HG03139 (cell line): ENCODE measurements around the gene SUGCT.
"Not testable (repeated sequence)": the region's sequence is repeated elsewhere in the genome, so short reads cannot be mapped to it uniquely, and the experiment has no call there.

Experiments
- ATAC-seq: cut with Tn5 transposase; IDR thresholded peaks from one replicate; pipeline ENCODE4 v1.9.1; 2021; ENCODE audit not compliant: unreplicated experiment

Gene SUGCT

DNA sequence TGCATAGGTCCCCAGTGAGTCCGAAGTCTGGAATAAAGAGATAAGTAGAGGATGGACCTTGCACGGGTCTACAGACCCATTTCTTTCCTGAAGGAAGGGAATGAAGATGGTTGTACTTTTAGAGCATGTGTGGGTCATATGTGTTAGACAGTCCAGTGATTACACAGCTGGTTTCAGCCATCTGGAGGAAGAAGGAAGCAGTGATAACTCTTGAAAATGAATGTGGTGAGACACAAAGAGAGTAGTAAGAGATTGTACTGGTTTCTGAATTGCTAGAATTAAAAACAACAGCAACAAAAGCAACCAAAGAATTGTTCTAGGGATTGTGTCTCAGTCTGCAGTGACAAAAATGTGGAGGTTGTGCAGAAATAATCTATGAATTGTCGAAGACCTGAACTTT lies 258.9 kb downstream of the SUGCT start:
- no peak for ATAC-seq

DNA sequence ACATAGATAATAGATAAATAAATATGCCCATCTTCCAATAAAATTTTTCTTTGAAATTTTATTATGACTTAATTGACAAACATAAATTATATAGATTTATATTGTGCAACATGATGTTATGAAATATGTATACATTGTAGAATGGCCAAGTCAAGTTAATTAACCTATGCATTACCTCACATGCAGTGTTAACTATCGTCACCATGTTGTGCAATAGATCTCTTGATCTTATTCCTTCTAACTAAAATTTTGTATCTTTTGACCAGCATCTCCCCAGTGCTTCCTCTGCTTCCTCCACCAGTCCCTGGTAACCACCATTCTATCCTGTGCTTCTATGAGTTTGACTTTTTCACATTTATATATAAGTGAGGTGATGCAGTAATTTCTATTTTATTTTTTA lies 259.6 kb downstream of the SUGCT start:
- no peak for ATAC-seq

DNA sequence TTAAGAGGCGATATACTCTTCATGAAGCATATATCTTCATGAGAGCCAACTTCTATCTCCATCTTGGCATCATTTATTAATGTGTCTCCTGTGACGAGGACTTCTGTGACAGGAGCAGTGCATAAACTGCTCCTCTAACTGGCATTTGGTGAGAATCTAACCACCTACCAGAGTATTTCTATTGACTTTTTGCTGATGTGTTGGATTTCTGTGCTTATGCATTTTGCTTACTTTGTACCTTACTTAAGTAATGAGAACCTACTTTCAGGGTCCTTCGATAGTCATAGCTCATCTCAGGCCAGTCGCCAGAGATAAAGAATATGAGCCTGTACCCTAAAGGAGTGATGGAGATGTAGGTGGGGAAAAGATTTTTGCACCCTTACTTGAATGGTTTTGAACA lies 265.7 kb downstream of the SUGCT start:
- ATAC-seq, result no peak

DNA sequence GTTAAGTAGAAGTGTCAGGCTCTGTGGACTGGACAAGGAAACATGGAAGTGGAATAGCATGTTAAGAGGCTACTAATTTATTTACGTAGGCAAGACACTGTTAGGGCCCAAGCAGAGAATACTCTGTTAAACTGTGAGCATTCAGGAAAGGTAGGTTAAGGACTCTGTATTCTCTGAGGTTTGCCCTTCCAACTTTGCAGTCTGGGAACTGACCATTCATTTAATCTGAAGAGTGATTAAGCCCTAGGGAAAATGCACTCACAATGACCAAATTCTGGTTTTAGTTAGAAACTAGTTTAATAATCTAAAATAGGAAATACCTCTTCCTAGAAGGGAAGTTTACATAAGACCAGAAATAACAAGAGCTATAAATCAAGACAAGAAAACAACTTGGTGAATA lies 266.6 kb downstream of the SUGCT start:
- ATAC-seq, result no peak

DNA sequence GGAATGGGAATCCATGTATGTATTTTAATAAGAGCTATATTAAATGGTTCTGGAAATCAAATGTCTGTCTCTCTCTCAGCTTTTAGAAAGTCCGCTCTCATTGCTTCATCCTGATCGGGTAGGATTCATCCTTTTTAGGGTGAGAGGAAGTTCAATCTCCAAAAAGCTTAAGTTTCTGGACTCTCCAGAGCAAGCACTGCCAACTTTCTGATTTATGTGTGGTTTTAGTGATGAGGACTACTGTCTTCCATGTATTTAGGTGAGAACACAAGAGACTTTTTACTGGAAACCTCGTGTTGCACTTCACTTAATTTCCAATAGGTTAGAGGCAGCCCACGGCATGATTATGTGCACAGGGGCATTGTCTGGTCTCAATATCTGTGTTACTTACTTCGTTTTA lies 267.9 kb downstream of the SUGCT start:
- no peak for ATAC-seq

DNA sequence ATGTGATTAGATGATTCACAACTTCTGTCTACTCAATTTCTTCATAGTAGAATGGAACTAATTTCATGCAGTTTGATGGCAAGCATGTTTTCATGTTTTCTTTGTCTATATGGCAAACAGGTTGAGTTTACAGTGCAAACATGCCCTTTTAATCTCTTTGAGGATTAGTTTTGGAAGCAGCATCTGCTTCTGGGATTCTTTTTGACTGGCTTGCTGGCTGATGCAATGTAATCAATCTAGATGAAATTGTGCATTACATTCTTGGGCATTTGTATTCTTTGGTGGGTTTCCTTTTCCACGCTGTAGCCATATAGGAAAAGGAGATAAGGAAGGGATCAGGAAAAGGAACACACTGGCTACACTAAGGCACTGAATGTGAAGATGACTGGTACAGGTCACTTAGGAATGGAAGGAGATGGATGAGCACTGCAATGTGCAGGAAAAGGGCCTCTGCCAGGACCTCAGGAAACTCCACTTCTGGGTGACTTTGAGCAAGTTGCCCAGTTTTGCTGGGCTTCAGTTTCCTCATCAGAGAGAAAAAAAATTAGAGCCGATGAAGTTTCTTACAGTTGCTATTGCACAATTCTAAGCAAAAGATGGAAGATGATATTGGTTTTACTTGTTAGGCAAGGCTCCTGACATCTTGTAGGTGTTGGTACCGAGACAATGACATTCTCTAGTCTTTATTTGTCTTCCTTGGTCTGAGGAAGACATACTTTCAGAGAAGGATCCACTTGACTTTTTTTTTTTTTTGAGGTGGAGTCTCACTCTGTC lies 269.1 kb downstream of the SUGCT start:
- no peak for ATAC-seq

DNA sequence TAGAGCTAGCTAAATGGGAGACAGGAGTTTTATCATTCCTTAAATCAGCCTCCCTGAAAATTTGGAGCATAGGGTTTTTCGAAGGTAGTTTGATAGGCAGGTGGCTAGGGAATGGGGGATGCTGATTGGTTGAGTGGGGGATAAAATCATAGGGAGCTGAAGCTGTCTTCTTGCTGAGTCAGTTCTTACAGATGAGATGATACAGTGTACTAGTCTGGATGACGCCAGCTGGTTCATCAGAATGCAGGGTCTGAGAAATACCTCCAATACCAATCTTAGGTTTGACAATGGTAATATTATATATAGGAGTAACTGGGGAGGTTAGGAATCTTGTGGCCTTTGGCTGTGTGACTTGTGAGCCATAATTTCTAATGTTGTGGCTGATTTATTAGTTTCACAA lies 271.2 kb downstream of the SUGCT start:
- no peak for ATAC-seq

DNA sequence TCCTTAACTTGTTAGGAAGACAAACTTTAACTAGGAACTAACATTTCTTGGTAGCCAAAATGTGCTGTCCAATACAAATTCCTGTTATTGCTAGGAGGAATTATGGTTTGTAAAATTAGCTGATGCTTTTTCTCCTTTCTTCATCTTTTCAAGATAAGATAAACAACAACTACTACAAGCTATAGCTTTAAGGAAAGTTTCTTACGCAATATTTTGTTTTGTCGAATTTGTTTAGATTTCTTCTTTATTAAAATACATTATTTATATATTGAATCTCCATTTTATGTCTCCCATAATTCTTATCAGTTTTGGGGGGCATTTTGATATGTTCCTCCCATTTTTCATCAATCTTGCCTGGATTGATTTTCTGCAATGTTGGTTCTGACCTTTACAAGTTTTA lies 277.5 kb downstream of the SUGCT start:
- ATAC-seq, result no peak

DNA sequence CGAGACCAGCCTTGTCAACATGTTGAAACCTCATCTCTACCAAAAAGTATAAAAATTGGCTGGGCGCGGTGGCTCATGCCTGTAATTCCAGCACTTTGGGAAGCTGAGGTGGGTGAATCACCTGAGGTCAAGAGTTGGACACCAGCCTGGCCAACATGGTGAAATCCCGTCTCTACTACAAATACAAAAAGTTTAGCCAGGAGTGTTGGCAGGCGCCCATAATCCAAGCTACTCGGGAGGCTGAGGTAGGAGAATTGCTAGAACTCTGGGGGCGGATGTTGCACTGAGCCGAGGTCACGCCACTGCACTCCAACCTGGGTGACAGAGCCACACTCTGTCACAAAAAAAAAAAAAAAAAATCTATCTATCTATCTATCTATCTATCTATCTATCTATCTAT lies 279.9 kb downstream of the SUGCT start:
- ATAC-seq, result not testable (repeated sequence)

DNA sequence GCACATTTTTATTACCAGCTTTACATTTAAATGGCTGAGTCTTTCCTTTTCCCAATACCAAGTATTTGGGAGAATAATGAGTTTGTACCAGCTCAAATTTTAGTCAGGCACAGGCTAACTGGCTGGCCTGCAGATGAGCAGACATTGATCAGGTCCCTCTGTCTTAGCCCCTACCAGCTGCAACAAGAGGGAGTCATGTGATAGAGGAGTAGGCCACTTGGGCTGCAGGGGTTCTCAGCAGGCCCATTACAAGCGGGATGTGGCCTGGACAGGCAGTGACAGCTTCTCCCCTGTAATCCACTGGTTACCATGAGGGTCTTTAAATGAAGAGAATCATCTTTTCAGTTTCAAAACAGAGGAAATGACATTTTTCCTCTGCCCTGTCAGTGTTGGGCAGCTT lies 283.6 kb downstream of the SUGCT start:
- no peak for ATAC-seq

DNA sequence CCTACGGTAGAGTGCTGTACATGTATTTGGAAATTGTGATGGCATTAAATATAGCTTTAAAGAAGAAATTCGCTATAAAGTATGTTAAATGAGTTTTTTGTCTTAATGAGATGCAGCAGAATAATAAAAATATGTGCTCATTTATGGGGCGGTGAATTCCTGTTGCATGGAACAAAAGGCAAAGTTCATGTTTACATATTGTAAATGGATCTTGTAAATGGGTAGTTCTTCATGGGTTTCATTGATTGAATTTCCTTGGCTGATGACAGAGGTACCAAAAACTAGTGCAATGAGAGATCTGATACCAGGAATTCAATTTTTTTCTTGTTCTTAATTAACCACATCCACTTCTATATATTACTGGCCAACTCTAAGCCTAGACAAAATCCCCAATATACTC lies 284.2 kb downstream of the SUGCT start:
- ATAC-seq, result no peak

DNA sequence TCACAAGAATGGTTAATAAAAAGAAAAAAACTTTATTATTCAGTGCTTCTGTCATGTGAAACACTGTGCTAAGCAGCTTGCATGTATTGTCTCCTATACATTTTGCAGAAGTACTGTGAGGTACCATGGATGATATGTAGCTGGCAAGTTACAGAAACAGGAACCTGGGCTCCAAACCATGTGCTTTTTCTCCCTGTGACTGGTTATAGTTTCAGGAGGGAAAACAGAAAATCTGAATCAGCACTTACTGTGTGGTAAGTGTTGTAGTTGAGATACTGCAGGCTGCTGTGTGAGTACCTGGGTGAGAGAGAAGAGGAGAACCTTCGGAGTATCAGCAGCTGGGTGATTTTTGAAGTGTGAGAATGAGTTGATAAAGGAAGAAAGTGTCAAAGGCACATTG lies 285.0 kb downstream of the SUGCT start:
- no peak for ATAC-seq

DNA sequence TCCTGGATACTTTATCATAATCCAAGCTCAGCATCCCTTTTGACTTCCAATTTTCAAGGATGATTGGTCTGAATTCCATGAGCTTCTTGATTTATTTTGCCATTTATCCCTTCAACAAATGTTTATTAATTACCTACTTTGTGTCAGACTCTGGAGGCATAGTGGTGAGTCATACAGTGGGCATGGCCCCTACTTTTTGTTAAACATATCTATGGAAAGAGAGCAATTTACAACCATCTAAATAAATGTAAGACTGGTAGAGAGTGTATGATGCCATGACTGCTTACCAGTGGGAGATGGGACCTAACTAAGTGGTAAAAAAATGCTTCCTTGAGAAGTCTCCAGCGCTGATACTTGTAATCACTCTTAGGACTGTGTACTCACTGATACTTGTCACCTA lies 286.6 kb downstream of the SUGCT start:
- ATAC-seq, result no peak

DNA sequence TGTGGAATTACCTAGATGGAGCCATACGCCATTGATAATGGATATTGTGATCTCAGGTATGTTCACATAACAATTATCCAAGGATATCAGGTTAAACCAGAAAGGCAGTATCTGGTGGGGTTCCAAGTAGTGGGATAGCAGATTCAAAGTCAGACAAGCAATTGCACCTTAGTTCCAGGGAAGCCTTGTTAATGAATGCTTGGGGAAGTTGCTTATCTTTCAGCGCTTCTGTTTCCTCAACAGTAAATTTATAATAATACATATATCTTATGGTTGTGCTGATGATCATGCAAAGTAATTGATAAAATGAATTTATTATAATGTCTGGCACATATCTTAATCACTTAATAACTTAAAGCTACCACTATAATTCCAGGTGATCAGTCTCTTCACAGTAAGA lies 290.9 kb downstream of the SUGCT start:
- ATAC-seq, result no peak

DNA sequence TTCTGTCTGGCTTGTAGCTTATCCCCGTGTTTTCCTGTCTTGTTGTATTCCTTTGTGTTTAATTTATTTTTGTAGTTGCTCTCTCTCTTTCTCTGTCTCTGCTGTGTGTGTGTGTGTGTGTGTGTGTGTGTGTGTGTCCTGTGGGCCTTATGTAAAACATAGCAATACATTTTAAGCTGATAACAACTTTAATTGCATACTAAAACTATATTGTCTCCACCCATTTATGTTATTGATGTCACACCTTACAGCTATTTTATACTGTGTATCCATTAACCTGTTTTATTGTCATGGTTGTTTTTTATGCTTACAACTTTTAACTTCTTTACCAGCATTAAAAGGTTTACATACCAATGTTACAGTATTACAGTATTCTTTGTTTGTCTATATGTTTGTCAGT lies 293.6 kb downstream of the SUGCT start:
- ATAC-seq, result no peak

DNA sequence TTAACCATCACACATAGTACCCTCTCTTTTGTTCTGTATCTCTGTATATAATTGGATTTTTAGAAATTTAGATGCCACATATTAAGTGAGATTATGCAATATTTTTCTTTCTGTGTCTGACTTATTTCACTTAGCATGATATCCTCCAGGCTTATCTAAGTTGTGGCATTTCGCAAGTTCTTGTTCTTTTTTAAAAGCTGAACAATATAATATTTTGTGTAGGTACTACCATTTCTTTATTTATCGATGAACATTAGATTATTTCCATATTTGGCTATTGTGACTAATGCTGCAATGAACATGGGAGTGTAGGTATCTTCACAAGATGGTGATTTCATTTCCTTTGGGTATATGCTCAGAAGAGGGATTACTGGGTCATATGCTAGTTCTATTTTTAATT lies 295.0 kb downstream of the SUGCT start:
- ATAC-seq, result no peak

DNA sequence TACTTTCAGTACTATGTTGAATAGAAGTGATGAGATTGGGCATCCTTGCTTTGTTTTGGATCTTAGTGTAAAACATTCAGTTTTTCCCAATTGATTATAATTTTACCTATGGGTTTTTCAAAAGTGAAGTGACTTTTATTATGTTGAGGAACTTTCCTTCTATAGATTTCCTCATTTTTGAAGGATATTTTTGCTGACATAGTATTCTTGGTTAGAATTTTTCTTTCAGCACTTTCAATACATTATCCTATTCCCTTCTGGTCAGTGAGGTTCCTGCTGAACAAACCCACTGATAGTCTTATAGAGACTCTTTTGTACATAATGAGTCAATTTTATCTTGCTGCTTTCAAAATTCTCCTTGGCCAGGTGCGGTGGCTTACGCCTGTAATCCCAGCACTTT lies 297.2 kb downstream of the SUGCT start:
- ATAC-seq, result no peak

DNA sequence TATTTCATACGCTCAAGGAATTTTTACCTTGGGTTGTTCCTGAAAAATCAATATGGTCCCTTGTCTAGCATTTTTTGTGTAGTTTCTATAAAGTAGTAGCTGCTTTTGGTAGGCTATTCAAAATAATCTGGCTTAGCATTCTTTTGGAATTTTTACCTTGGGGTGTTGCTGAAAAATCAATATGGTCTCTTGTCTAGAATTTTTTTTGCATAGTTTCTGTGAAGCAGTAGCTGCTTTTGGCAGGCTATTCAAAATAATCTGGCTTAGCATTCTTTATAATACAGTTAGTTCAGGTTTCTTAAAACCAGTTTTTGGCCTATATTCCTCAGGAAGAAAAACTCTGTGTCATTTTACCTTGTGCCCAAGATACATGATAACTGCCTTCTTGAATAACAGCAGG lies 301.9 kb downstream of the SUGCT start:
- ATAC-seq, result no peak

DNA sequence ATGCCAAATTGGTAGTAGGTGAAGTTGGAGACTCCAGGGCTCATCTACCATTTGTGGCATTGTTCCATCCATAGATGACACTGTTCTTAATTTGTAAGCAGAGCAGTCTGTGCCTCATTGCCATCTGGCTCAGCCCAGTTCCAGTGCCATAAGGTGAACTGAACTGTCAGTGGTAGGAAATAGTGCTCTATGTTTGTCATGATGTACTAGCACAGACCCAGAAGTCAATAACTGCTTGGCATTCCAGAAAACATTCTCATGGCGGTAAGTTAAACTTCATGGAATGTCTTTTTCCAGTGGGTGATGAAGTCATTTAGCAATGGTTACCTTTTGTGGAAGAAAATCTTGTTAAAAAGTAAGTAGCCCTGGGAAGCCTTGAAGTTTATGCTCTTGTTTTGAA lies 302.7 kb downstream of the SUGCT start:
- no peak for ATAC-seq

DNA sequence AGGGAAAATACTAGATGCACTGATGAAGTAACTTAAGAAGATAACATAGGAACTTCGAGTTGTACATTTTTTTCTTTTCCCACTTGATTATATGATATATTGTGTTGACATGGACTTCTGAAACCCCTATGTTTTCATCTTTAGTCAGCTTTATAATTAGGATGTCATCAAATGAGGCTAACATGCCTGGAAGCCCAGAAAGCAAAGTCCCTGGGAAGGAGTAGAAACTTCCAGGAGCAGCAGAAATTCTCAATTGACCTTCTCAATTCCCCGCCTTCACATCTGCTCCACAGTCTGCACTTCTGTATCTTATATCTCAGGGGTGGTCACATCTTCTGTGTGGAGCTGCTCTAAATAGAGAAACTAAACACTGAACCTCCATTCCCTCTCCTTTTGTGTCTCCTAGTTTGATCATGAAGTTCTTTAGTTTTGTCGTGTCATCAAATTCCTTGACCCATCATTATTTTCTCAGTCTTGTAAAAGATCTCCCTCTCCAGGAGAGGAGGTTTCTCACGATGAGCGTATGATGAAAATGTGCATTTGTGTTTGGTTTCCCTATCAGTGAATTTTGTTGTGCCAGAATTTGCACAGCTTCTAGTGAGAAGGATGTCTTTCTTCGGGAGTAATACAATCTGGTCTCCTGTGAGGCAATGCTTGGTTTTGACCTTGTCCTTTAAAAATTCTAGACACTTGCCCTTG lies 303.3 kb downstream of the SUGCT start:
- no peak for ATAC-seq

DNA sequence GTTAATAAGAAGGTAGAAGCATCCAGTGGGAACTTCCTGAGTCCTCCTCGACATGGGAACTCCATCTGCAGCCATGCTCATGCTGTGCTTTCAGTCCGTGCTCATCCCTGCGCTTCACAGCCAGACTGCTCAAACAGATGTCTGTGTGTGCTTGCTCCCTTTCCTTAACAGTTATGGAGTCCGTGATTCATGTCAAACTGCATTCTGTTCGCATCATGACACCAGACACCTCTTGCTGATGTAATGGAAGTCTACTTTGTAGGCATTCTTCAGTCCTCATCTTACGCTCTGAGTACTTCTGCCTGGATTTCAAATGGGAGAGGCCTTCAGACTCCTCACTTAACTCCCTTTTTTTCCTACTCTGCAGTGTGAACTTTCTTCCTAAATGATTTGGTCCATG lies 304.9 kb downstream of the SUGCT start:
- no peak for ATAC-seq

DNA sequence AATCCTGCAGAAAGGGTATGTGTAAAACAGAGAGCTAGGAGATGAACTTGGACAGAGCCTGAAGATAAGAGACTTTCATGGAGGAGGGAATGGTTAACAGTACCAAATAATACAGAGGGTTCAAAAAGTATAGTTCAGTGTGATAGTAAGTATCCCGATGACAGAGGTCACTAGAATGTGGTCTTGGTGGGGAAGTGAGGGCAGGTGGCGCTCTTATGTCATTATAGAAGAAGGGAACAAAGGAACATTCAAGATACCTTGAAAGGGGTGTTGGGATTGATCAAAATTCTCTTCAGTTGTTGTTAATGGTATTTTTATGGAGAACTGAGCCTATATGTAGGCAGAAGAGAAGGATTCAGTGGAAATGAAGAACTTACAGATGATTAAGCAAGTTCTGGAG lies 312.5 kb downstream of the SUGCT start:
- no peak for ATAC-seq

DNA sequence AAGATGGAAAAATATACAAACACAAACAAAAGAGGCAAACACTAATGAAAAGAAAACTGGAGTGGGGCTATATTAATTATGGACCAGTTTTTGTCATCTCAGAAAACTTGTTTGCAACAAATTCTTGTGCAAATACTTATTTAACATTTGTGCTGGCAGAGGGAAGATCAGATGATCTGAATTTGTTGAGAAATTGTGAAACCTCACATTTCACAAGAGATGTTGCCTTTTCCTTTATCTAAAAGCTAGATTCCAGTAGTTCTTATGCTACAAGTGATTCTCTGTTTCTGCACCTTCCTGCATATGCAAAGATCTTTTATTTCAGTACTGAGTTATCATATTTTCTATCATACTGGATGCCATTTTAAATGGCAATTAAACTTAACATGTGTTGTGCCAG lies 320.7 kb downstream of the SUGCT start:
- ATAC-seq, result no peak
